Mesothelial cell of epicardium (in vitro differentiated cells): Measurements from ENCODE around the gene CNKSR3. TPM values are rescaled to one million over a fixed set of nuclear protein-coding genes. Genes with fewer than 3 reads are reported as not detected.

ENCODE experiments used
- DNase-seq, 2 experiments: peaks; one replicate each; pipeline ENCODE4 v3.0.0; 2021; ENCODE audit warnings: low spot score in 2 of 2; ENCODE audit not compliant: unreplicated experiment in 2 of 2
- H3K27ac Mint-ChIP-seq: 2 replicates; pipeline ENCODE4 v1.8.0; 2021; ENCODE audit warnings: mixed read lengths
- H3K27me3 Mint-ChIP-seq: 2 replicates; pipeline ENCODE4 v1.8.0; 2021; ENCODE audit warnings: low read depth, mixed read lengths
- H3K36me3 Mint-ChIP-seq: 2 replicates; pipeline ENCODE4 v1.8.0; 2021; ENCODE audit warnings: mixed read lengths
- H3K4me1 Mint-ChIP-seq: 2 replicates; pipeline ENCODE4 v1.8.0; 2021; ENCODE audit warnings: mixed read lengths
- H3K4me3 Mint-ChIP-seq: 2 replicates; pipeline ENCODE4 v1.8.0; 2021; ENCODE audit warnings: mild to moderate bottlenecking, moderate library complexity, mixed read lengths
- H3K9me3 Mint-ChIP-seq: 2 replicates; pipeline ENCODE4 v1.8.0; 2021; ENCODE audit warnings: mixed read lengths
- total RNA-seq: library from RNA; stranded (reverse); gene quantifications from 3 replicates; pipeline ENCODE4 v1.2.1, GENCODE V29; 2021
- TF ChIP-seq, protein P1 (sequence below): fragments of 200-600 bp; sonication (generic); IDR thresholded peaks from one replicate; pipeline ENCODE4 v1.5.0; 2021; ENCODE audit warnings: antibody characterized with exemption; ENCODE audit not compliant: unreplicated experiment

Gene CNKSR3
- total RNA-seq, 1 donor from 2014 or later: 13.4 TPM

DNA sequence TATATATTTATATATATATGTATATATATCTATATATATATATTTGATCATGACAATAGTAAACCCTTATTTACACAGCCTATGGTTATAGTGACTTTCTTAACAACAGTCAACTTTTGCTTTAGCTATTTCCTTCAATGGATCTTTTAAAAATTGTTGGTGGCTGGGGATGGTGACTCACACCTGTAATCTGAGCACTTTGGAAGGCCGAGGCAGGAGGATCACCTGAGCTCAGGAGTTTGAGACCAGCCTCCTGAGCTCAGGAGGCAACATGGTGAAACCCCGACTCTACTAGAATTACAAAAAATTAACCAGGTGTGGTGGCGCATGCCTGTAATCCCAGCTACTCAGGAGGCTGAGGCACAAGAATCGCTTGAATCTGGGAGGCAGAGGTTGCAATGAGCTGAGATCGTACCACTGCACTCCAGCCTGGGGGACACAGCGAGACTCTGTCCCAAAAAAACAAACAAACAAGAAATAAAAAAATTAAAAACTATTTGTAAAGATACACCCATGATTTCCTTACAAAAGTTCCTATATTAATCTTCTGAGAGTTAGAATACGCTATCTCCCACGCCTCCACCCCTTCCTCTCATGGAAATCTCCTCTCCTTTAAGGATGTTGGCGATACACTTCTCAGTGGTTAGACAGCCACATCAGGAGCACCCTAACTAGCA, 29.2 kb upstream of the CNKSR3 start:
- TF ChIP-seq, protein P1, sequence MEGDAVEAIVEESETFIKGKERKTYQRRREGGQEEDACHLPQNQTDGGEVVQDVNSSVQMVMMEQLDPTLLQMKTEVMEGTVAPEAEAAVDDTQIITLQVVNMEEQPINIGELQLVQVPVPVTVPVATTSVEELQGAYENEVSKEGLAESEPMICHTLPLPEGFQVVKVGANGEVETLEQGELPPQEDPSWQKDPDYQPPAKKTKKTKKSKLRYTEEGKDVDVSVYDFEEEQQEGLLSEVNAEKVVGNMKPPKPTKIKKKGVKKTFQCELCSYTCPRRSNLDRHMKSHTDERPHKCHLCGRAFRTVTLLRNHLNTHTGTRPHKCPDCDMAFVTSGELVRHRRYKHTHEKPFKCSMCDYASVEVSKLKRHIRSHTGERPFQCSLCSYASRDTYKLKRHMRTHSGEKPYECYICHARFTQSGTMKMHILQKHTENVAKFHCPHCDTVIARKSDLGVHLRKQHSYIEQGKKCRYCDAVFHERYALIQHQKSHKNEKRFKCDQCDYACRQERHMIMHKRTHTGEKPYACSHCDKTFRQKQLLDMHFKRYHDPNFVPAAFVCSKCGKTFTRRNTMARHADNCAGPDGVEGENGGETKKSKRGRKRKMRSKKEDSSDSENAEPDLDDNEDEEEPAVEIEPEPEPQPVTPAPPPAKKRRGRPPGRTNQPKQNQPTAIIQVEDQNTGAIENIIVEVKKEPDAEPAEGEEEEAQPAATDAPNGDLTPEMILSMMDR: no peak
- H3K36me3 Mint-ChIP-seq: no peaks in the 10 kb centered on the region
- no peak overlapping the region for H3K4me3 Mint-ChIP-seq
- H3K4me1 Mint-ChIP-seq: peaks cover 50% of the 10 kb centered on the region
- H3K27ac Mint-ChIP-seq: peak overlapping the region; percentile 33
- no peak for DNase-seq
- no peaks in the 10 kb centered on the region for H3K27me3 Mint-ChIP-seq
- no peaks in the 10 kb centered on the region for H3K9me3 Mint-ChIP-seq

DNA sequence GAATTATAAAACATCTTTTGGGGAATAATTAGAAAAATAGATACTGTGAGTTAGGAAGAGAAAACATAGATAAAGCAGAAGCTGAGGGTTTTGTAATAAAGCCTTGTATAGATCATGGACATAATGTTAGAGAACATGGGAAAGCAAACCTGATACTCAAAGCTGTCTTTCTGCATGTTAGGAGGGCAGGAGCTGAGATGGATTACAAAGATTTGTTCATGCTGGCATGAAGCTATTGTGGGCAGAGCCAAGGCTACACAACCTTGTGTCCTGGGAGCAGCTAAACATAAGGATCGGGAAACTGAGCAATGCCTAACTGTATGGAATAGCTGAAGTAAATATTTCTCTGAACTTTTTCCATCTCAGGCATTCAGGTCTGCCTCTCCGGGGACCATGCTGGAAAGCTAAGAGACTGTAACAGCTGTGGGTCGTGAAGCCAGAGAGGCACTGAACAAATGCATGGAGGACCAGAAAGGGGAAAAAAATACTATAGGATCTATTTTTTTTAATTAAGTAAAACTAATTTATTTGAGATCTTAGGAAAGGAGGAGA, 28.2 kb upstream of the CNKSR3 start:
- DNase-seq: no peak
- Mint-ChIP-seq H3K4me3 (no peak overlapping the region), H3K27me3 (no peaks in the 10 kb centered on the region), H3K27ac (peak overlapping the region; percentile 4), H3K9me3 (no peaks in the 10 kb centered on the region), H3K36me3 (no peaks in the 10 kb centered on the region), H3K4me1 (peaks cover 48% of the 10 kb centered on the region)
- TF ChIP-seq, protein P1: no peak

DNA sequence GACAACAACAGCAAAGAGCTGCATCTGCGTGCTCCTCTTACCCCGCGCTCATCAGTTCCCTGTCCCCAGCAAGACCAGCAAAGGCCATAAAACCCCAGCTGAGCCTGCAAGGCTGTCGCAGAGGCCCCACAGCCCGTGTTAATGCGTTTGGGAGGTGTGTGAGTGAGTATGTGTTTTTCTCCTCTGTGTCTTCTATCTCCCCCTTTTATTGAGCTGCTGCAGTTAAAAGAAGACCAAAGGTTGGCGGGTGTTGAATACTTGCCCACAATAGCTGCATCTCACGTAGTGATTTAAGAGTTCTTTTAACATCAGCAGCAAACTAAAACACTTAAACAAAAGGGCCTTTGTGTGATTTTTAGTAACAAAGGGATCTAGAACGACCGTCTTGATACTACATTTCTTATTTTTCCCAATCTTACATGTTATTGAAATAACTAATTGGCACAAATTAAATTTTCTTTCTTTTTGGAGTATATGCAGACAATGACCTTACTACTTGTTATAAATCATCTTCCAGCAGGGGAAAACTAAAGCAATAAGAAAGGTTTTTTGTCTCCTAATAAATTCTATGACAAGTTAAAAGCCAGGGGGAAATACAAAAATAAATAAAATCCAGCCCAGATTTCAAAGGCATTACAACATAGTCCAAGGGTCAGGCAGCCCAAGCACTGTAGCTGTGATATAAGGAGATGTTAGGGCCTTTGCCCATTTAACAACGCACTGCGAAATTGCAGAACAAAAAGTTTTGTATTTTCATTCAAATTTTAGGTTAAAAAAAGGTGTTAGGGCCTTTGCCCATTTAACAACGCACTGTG, 27.2 kb upstream of the CNKSR3 start:
- Mint-ChIP-seq H3K36me3 (no peaks in the 10 kb centered on the region), H3K27ac (peak overlapping the region; percentile 70), H3K4me1 (peaks cover 38% of the 10 kb centered on the region), H3K4me3 (no peak overlapping the region), H3K27me3 (no peaks in the 10 kb centered on the region), H3K9me3 (no peaks in the 10 kb centered on the region)
- DNase-seq: no peak
- TF ChIP-seq, protein P1: no peak

DNA sequence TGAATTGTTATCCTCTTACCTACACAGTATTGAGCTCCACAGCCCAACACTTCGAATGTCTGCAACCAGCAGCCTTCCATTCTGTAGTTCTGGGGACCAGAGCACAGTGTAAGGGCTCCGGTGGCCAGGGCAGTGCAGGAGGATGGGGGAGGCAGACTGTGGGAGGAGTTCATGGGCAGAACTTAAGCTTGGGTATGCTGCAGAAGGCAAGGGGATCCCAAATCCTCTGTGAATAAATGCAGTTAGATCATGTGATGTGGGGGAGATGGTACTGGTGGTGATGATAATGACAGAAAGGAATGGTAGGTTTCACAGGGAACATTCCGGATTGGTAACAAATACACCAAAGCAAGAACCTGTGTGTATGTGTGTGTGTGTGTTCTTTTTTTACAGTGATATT, 26.5 kb upstream of the CNKSR3 start:
- DNase-seq: no peak
- peak overlapping the region; percentile 31 for H3K27ac Mint-ChIP-seq
- TF ChIP-seq, protein P1: no peak
- H3K4me1 Mint-ChIP-seq: peaks cover 34% of the 10 kb centered on the region
- no peaks in the 10 kb centered on the region for H3K9me3 Mint-ChIP-seq
- no peak overlapping the region for H3K4me3 Mint-ChIP-seq
- no peaks in the 10 kb centered on the region for H3K27me3 Mint-ChIP-seq
- H3K36me3 Mint-ChIP-seq: no peaks in the 10 kb centered on the region

DNA sequence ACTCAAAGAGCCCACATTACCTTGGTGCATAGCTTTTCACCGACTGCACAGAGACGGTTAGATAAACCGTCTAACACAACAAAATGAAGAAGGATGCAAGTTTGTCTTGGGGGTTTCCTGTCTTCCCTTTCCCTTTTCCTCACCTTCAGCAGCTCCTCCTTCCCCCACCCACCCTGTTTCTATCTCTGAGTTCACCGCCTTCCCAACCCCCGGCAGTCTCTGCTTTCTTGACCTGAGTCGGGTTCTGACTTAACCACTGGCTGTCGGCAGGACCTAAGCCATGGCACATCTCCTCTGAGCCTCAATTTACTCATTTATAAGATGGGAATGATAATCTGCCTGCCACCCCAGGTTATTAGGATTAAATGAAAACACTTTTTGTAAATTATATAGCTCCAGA, 25.8 kb upstream of the CNKSR3 start:
- H3K27me3 Mint-ChIP-seq: no peaks in the 10 kb centered on the region
- peaks cover 33% of the 10 kb centered on the region for H3K4me1 Mint-ChIP-seq
- no peak overlapping the region for H3K27ac Mint-ChIP-seq
- DNase-seq: no peak
- no peaks in the 10 kb centered on the region for H3K9me3 Mint-ChIP-seq
- TF ChIP-seq, protein P1: no peak
- no peaks in the 10 kb centered on the region for H3K36me3 Mint-ChIP-seq
- H3K4me3 Mint-ChIP-seq: no peak overlapping the region
